PC-3 (cell line): ENCODE measurements around the gene WDR48.

ENCODE experiments used
- CTCF ChIP-seq: fragments of 300-600 bp; sonication (generic); conservative IDR thresholded peaks from 2 replicates; pipeline ENCODE4 v1.5.1; 2017; ENCODE audit warnings: antibody characterized with exemption, low read depth, mild to moderate bottlenecking, low read length
- EZH2 ChIP-seq: fragments of 300-600 bp; sonication (generic); IDR thresholded peaks from one replicate; pipeline ENCODE4 v1.6.1; 2017; ENCODE audit warnings: antibody characterized with exemption, mild to moderate bottlenecking, low read length; ENCODE audit not compliant: unreplicated experiment
- EZH2phosphoT487 ChIP-seq: fragments of 300-600 bp; sonication (generic); IDR thresholded peaks from 2 replicates; pipeline ENCODE4 v1.6.1; 2018; ENCODE audit warnings: mild to moderate bottlenecking, antibody characterized with exemption, low read length, borderline replicate concordance

GRCh38 chr3:39064646-39065045, 12.8 kb downstream of the WDR48 start:
- no peak for TF ChIP-seq CTCF
- TF ChIP-seq EZH2phosphoT487, result no peak
- no peak for TF ChIP-seq EZH2
